Measurements from ENCODE around the gene UGT1A7.

DNA sequence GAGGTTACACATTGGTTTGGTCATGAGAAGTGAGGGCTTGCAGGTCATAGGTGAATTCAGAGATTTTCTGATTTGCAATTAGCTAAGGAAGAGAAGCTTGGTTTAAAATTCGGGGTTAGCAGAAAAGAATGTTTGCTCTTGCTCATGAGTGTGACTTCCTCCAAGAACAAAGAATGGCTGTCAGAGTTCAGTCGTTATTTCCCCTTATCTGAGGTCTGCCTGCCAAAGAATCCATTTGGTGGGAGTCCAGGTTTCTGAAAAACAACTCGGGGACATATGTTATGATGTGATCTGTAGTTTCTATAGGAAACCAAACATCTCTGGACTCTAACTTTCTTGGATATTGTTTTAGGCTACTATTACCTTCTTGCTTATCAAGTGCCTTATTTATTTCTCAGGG lies 7.8 kb downstream of the UGT1A7 start:
- TF ChIP-seq, protein P1, sequence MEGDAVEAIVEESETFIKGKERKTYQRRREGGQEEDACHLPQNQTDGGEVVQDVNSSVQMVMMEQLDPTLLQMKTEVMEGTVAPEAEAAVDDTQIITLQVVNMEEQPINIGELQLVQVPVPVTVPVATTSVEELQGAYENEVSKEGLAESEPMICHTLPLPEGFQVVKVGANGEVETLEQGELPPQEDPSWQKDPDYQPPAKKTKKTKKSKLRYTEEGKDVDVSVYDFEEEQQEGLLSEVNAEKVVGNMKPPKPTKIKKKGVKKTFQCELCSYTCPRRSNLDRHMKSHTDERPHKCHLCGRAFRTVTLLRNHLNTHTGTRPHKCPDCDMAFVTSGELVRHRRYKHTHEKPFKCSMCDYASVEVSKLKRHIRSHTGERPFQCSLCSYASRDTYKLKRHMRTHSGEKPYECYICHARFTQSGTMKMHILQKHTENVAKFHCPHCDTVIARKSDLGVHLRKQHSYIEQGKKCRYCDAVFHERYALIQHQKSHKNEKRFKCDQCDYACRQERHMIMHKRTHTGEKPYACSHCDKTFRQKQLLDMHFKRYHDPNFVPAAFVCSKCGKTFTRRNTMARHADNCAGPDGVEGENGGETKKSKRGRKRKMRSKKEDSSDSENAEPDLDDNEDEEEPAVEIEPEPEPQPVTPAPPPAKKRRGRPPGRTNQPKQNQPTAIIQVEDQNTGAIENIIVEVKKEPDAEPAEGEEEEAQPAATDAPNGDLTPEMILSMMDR (IDR thresholded peaks at IDR 0.05; ENCODE audit: low read depth, low read length), result no peak
- TF ChIP-seq EZH2phosphoT487 (IDR thresholded peaks at IDR 0.05; ENCODE audit: low read depth), result no peak
